HFF-Myc (cell line): ENCODE results near the gene MSX2.

Experiments used
- DNase-seq: peaks from one replicate; pipeline ENCODE4 v3.0.0-alpha.2; 2011; ENCODE audit warnings: low read depth; ENCODE audit errors: extremely low read depth
- H3K4me3 ChIP-seq: replicated peaks from 2 replicates; pipeline ENCODE4 v1.5.1; 2011; ENCODE audit warnings: low read depth, mild to moderate bottlenecking, control low read depth, low read length
- TF ChIP-seq, protein P1 (sequence below): IDR thresholded peaks from 2 replicates; pipeline ENCODE4 v1.5.1; 2012; ENCODE audit warnings: mild to moderate bottlenecking, low read depth, low read length, control low read depth; ENCODE audit errors: missing control alignments

The MSX2 gene

GRCh38 chr5:174698156-174698555 lies 26.2 kb upstream of the MSX2 start:
- no peak for DNase-seq
- H3K4me3 ChIP-seq = no peak overlapping the region
- TF ChIP-seq, protein P1, sequence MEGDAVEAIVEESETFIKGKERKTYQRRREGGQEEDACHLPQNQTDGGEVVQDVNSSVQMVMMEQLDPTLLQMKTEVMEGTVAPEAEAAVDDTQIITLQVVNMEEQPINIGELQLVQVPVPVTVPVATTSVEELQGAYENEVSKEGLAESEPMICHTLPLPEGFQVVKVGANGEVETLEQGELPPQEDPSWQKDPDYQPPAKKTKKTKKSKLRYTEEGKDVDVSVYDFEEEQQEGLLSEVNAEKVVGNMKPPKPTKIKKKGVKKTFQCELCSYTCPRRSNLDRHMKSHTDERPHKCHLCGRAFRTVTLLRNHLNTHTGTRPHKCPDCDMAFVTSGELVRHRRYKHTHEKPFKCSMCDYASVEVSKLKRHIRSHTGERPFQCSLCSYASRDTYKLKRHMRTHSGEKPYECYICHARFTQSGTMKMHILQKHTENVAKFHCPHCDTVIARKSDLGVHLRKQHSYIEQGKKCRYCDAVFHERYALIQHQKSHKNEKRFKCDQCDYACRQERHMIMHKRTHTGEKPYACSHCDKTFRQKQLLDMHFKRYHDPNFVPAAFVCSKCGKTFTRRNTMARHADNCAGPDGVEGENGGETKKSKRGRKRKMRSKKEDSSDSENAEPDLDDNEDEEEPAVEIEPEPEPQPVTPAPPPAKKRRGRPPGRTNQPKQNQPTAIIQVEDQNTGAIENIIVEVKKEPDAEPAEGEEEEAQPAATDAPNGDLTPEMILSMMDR = no peak

DNA sequence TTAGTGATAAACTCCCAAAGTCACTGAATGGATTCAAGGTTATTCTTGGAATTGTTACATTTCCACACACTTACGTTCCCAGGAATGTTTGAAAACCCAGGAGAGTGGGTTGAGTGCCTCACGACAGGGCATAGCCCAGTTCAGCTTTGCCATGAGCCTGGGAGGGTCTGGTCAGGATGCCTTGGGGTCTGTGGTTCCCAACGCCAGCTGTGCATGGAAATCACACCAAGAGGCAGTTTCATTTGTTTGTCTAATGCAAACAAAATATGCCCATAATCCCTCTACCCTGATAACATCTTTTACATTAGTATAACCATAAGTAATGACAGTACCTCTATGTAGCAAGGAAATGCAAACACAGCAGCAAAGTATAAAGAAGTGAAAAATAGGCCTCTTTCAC lies 25.3 kb upstream of the MSX2 start:
- DNase-seq = no peak
- H3K4me3 ChIP-seq = no peak overlapping the region
- TF ChIP-seq, protein P1 = no peak

DNA sequence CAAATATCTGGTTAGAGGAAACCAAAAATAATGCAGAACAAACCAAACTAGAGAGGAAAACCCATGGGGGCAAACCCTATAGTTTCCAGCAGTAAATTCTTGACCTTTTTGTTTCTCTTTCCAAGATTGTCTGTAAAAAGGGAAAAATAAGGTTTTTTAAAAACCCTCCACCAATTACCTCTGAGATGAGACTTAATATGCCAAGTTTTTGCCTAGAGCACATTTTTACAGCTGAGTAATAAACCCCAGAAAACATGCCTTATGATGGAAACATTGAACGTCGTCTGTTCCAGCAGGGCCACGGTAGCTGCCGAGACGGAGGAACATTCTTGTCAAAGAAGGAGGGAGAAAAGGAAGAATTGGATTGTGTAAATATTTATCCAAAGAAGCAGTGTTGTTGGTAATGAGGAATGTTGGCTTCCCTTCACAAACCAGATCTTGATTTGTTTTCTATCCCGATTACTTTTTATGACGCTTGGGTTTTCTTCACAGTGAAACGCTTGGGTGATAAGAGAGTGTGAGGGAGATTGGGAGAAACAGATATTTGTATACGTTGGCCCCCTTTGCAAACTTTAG lies 17.3 kb upstream of the MSX2 start:
- TF ChIP-seq, protein P1 = no peak
- no peak overlapping the region for H3K4me3 ChIP-seq
- no peak for DNase-seq

DNA sequence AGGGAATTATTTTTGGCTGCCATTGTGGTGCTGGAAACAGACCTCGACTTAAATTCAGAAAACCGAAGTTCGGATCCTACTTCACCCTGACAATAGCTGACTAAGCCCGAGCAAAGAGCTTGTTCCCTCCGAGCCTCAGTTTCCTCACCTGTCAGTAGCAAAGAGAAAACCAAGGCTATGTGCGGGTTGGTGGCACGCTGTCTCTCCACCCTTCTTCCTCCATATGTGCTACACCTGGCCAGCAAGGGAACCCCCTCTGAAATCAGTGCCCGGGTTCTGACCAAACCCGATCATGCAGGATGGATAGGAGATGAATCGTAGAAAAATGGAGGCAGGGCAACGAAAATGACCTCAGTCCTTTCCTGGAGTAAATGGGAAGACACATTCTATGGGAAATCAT lies 16.7 kb upstream of the MSX2 start:
- no peak overlapping the region for H3K4me3 ChIP-seq
- TF ChIP-seq, protein P1 = no peak
- no peak for DNase-seq

DNA sequence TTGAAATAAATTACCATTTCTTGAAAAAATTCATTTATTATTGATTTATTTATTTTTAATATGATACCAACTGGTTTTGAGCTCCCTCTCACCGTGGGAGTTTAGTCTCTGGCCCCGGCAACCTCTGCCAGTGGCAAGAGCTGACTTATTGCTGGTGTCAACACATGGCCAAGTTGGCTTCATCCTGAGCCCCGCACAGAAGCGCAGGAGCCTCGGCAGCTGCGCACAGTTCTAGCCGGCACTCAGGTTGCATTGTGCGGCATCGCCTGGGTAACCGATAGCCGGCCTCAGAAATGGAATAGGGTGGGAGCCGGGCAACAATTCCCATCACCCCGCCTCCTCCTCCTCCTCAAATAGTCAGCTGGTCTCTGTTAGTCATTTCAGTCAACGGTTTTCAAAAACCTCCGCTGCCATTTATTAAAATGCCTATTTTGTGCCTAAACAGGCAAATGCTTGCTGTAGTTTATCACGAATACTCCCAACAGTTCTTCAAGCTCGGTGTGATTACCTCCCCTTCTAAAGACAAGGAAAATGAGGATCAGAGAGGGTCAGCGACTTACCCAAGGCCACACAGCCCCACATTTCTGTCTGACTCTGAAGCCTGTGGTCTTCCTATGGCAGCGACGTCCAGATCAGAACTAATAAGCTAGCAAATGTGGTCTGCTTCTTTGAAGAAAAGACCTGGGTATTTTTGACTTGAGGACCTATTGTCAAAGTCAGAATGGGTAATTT lies 15.7 kb upstream of the MSX2 start:
- TF ChIP-seq, protein P1 = no peak
- no peak for DNase-seq
- H3K4me3 ChIP-seq = no peak overlapping the region

DNA sequence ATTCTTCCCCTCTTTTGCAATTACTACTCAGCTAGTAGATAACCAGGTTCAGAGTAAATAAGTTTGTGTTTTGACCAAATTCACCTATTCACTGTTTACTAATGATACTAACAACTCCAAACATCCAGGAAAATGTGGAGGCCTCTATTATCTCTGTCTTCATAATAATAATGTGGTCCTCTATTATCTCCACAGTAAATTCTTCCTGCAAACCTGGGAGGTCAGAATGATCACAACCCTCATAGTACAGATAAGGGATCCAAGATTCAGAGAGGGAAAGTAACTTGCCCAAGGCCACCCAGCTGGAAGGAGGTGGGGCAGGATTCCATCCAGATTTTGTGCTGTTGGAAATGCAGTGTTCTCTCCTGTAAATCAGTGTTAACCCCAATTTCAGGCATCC lies 9.6 kb upstream of the MSX2 start:
- DNase-seq = no peak
- H3K4me3 ChIP-seq = no peak overlapping the region
- TF ChIP-seq, protein P1 = no peak
